K562 (cell line): Measurements from ENCODE around the gene PGAP3. TPM values are rescaled to one million over a fixed set of nuclear protein-coding genes. Genes with fewer than 3 reads are reported as not detected.

Experiments used
- DEAF1 ChIP-seq: fragments of 450-650 bp; formaldehyde crosslinking; IDR thresholded peaks from 2 replicates; pipeline ENCODE4 v1.4.0; 2020; ENCODE audit warnings: mild to moderate bottlenecking, moderate library complexity
- GABPA ChIP-seq: fragments of 200-800 bp; sonication (Bioruptor generic); conservative IDR thresholded peaks from 2 replicates; pipeline ENCODE4 v1.6.1; 2016; ENCODE audit warnings: low read depth, missing genetic modification characterization, missing compliant biosample characterization
- HMGXB4 ChIP-seq: sonication (generic); formaldehyde crosslinking; IDR thresholded peaks from 2 replicates; pipeline ENCODE4 v1.8.1; 2023; ENCODE audit warnings: mild to moderate bottlenecking, missing genetic modification reagents
- HNRNPK ChIP-seq: fragments of 200-400 bp; formaldehyde crosslinking; IDR thresholded peaks from one replicate; pipeline ENCODE4 v1.6.1; 2018; ENCODE audit warnings: mild to moderate bottlenecking, low read depth, low read length; ENCODE audit not compliant: poor library complexity, severe bottlenecking
- KDM5B ChIP-seq: fragments of 200-600 bp; sonication (generic); IDR thresholded peaks from 2 replicates; pipeline ENCODE4 v1.6.1; 2012; ENCODE audit warnings: low read depth, mild to moderate bottlenecking, moderate library complexity, low read length, control low read depth, inconsistent platforms; ENCODE audit not compliant: insufficient replicate concordance
- REST ChIP-seq, 2 experiments: fragments of 450-650 bp; formaldehyde crosslinking in 1 of 2; IDR thresholded peaks; 2 replicates each; pipeline versions ENCODE4 v1.4.0 to v1.6.1; 2014 to 2020; ENCODE audit warnings: mild to moderate bottlenecking in 2 of 2, borderline replicate concordance in 1 of 2, low read depth in 1 of 2
- ZBTB11 ChIP-seq, 3 experiments: fragments of 200-800 bp in 1 of 3; fragments of 250-450 bp in 1 of 3; fragments of 450-650 bp in 1 of 3; sonication (Bioruptor Pico) in 1 of 3; sonication (Bioruptor generic) in 1 of 3; formaldehyde crosslinking in 1 of 3; IDR thresholded peaks; 2 replicates each; pipeline versions ENCODE4 v1.6.1 to v1.8.0; 2016 to 2022; ENCODE audit warnings: mild to moderate bottlenecking in 2 of 3, missing genetic modification characterization in 2 of 3, missing compliant biosample characterization in 1 of 3, moderate library complexity in 1 of 3
- polyA plus RNA-seq, 8 experiments: library from polyadenylated mRNA; depleted of rRNA in 4 of 8; stranded (reverse) in 5 of 8; unstranded in 3 of 8; fragments of >200 nt; fragmentation: Nextera tagmentation in 2 of 8; fragmentation: Illumina TruSeq in 1 of 8; extraction: Ambion mirVana in 2 of 8; extraction: Trizol in 1 of 8; gene quantifications; 2 replicates each; pipeline versions ENCODE4 v1.2.1 to v1.2.3, GENCODE V29; 2011 to 2014; ENCODE audit warnings: inconsistent platforms in 1 of 8, missing spikeins in 1 of 8
- total RNA-seq, 7 experiments: library from RNA; depleted of rRNA in 6 of 7; stranded (reverse); fragments of >200 nt in 6 of 7; fragmentation: Illumina TruSeq in 2 of 7; extraction: Trizol in 2 of 7; gene quantifications; 2 replicates each; pipeline versions ENCODE4 v1.2.1 to v1.2.3, GENCODE V29; 2011 to 2021; ENCODE audit warnings: low replicate concordance in 1 of 7

Gene PGAP3
- total and polyA plus RNA-seq, 9 of the 15 experiments (the other 6 are each of a cell fraction or from before 2014, with no cell fraction given) = 0.38 to 9.4 (median 4.5) TPM

- 0 out of 2 replicates have a peak, but pooled peaks have one; percentile 23 for TF ChIP-seq DEAF1 (CRISPR knock-in tag)
- 0 out of 2 replicates have a peak, but pooled peaks have one; percentile 43 for TF ChIP-seq HMGXB4 (CRISPR knock-in tag)
- TF ChIP-seq ZBTB11 (CRISPR knock-in tag; IDR thresholded peaks at IDR 0.05) = peak in 1 of 3 experiments; percentile 50; a peak in 1 of 6 replicates
- TF ChIP-seq REST (IDR thresholded peaks at IDR 0.05; ENCODE audit: borderline replicate concordance) = no peak
- TF ChIP-seq REST (CRISPR knock-in tag; IDR thresholded peaks at IDR 0.05; ENCODE audit: low read depth) = 0 out of 2 replicates have a peak, but pooled peaks have one; percentile 14
- peak; percentile 62 for TF ChIP-seq GABPA
- TF ChIP-seq KDM5B = peak; percentile 17
- TF ChIP-seq HNRNPK = peak; percentile 16
These were observed 20.5 kb downstream of the PGAP3 start (continued) for GRCh38 chr17:39667262-39667944.
